Endometrial microvascular endothelial cells (primary cell): ENCODE measurements around the gene FGF21. TPM values are rescaled to one million over a fixed set of nuclear protein-coding genes. Genes with fewer than 3 reads are reported as not detected.
"Not testable (repeated sequence)": the region's sequence is repeated elsewhere in the genome, so short reads cannot be mapped to it uniquely, and the experiment has no call there.

ENCODE experiments used
- in situ Hi-C: cut with HindIII; loops from 2 replicates; pipeline ENCODE4 v1.10.0; 2017; ENCODE audit warnings: low sequenced_read_pairs, low pct_unique_long_range_greater_than_20kb; ENCODE audit errors: inconsistent ontology term
- total RNA-seq: library from RNA; depleted of rRNA; stranded (reverse); fragments of >200 nt; gene quantifications from one replicate; pipeline ENCODE4 v1.2.3, GENCODE V29; 2015; ENCODE audit errors: inconsistent ontology term

FGF21 gene
- total RNA-seq, 1 donor from 2014 or later, result not detected

GRCh38 chr19:48746738-48747575 is 8.4 kb upstream of the FGF21 start, which contains the start of gene IZUMO1:
Gene IZUMO1 (minus strand): TSS chr19:48746909. CDS start chr19:48745859, 1,050 bp downstream.
- in situ Hi-C loops, result no loop called here

- in situ Hi-C loops, result no loop called here
Measured at GRCh38 chr19:48749571-48750198, 5.6 kb upstream of the FGF21 start.

GRCh38 chr19:48750351-48750750 is 5.0 kb upstream of the FGF21 start:
- in situ Hi-C loops, result no loop called here

- in situ Hi-C loops, result no loop called here
Measured at GRCh38 chr19:48750771-48751504, 4.4 kb upstream of the FGF21 start.

GRCh38 chr19:48751845-48752495 is 3.4 kb upstream of the FGF21 start:
- in situ Hi-C loops, result no loop called here

- in situ Hi-C loops, result no loop called here
Measured at GRCh38 chr19:48752496-48753365, 2.6 kb upstream of the FGF21 start, which contains the start of gene FUT1. Gene FUT1 (minus strand): TSS chr19:48752641. CDS start chr19:48751281, 1,360 bp downstream.

- in situ Hi-C loops, result no loop called here
Measured at GRCh38 chr19:48755787-48756186, 463 bp downstream of the FGF21 start.

- in situ Hi-C loops, result no loop called here
Measured at GRCh38 chr19:48756212-48756611, 888 bp downstream of the FGF21 start.

GRCh38 chr19:48756686-48757085 is 1.4 kb downstream of the FGF21 start:
- in situ Hi-C loops, result no loop called here

GRCh38 chr19:48757089-48757675 is 1.9 kb downstream of the FGF21 start:
- in situ Hi-C loops, result no loop called here

- in situ Hi-C loops, result no loop called here
Measured at GRCh38 chr19:48757741-48758144, 2.4 kb downstream of the FGF21 start.

- in situ Hi-C loops, result no loop called here
Measured at GRCh38 chr19:48760504-48761205, 5.3 kb downstream of the FGF21 start.

- in situ Hi-C loops, result not testable (repeated sequence)
Measured at GRCh38 chr19:48765816-48766215, 10.5 kb downstream of the FGF21 start.

GRCh38 chr19:48768171-48768753 is 12.9 kb downstream of the FGF21 start:
- in situ Hi-C loops, result not testable (repeated sequence)

GRCh38 chr19:48768994-48769713 is 13.8 kb downstream of the FGF21 start:
- in situ Hi-C loops, result no loop called here

- in situ Hi-C loops, result no loop called here
Measured at GRCh38 chr19:48770266-48770665, 14.9 kb downstream of the FGF21 start.
